DMS79 treated with DMSO at 0.1 percent for 48 hours (cell line): ENCODE results near the gene TMEM74B.
A peak's percentile ranks its signal among the peaks of the same experiment; 100 is the strongest.

Source experiments
- DNase-seq: peaks from one replicate; lab custom pipeline; 2025; lab: John Stamatoyannopoulos, UW

Gene TMEM74B

GRCh38 chr20:1205802-1206201 lies 21.0 kb upstream of the TMEM74B start:
- DNase-seq = no peak

GRCh38 chr20:1204576-1204975 lies 19.8 kb upstream of the TMEM74B start:
- no peak for DNase-seq

- DNase-seq = no peak
These were observed 19.3 kb upstream of the TMEM74B start for GRCh38 chr20:1204113-1204512.

- DNase-seq = no peak
These were observed 18.8 kb upstream of the TMEM74B start for GRCh38 chr20:1203630-1204029.

- DNase-seq = no peak
These were observed 18.2 kb upstream of the TMEM74B start, which contains the start of gene C20orf202 for GRCh38 chr20:1202762-1203504. C20orf202 (plus strand) TSS chr20:1203454; CDS start chr20:1203586, 132 bp downstream.

- DNase-seq = no peak
These were observed 15.2 kb upstream of the TMEM74B start for GRCh38 chr20:1199964-1200363.

GRCh38 chr20:1199212-1199873 lies 14.6 kb upstream of the TMEM74B start:
- no peak for DNase-seq

- no peak for DNase-seq
These were observed 14.0 kb upstream of the TMEM74B start for GRCh38 chr20:1198751-1199150.

GRCh38 chr20:1197801-1198200 lies 13.0 kb upstream of the TMEM74B start:
- no peak for DNase-seq

GRCh38 chr20:1196634-1197033 lies 11.9 kb upstream of the TMEM74B start:
- DNase-seq = no peak

GRCh38 chr20:1195226-1195625 lies 10.4 kb upstream of the TMEM74B start:
- no peak for DNase-seq

GRCh38 chr20:1191299-1191698 lies 6.5 kb upstream of the TMEM74B start:
- DNase-seq = no peak

- DNase-seq = no peak
These were observed 6.1 kb upstream of the TMEM74B start for GRCh38 chr20:1190847-1191246.

GRCh38 chr20:1189827-1190226 lies 5.0 kb upstream of the TMEM74B start:
- DNase-seq = no peak

GRCh38 chr20:1188347-1188746 lies 3.6 kb upstream of the TMEM74B start:
- DNase-seq = no peak

GRCh38 chr20:1187605-1188171 lies 2.9 kb upstream of the TMEM74B start:
- no peak for DNase-seq

- DNase-seq = no peak
These were observed 1.7 kb upstream of the TMEM74B start for GRCh38 chr20:1186367-1186991.

GRCh38 chr20:1185790-1186334 lies 1.1 kb upstream of the TMEM74B start:
- peak; percentile 14 for DNase-seq

- DNase-seq = no peak
These were observed 548 bp upstream of the TMEM74B start for GRCh38 chr20:1185316-1185741.

GRCh38 chr20:1184260-1184637 lies 532 bp downstream of the TMEM74B start:
- no peak for DNase-seq

- no peak for DNase-seq
These were observed 1.6 kb downstream of the TMEM74B start for GRCh38 chr20:1183153-1183552.

GRCh38 chr20:1182106-1182505 lies 2.7 kb downstream of the TMEM74B start:
- DNase-seq = no peak

- DNase-seq = no peak
These were observed 3.8 kb downstream of the TMEM74B start for GRCh38 chr20:1180949-1181348.
